ENCODE data around the gene TOR1AIP2.

DNA sequence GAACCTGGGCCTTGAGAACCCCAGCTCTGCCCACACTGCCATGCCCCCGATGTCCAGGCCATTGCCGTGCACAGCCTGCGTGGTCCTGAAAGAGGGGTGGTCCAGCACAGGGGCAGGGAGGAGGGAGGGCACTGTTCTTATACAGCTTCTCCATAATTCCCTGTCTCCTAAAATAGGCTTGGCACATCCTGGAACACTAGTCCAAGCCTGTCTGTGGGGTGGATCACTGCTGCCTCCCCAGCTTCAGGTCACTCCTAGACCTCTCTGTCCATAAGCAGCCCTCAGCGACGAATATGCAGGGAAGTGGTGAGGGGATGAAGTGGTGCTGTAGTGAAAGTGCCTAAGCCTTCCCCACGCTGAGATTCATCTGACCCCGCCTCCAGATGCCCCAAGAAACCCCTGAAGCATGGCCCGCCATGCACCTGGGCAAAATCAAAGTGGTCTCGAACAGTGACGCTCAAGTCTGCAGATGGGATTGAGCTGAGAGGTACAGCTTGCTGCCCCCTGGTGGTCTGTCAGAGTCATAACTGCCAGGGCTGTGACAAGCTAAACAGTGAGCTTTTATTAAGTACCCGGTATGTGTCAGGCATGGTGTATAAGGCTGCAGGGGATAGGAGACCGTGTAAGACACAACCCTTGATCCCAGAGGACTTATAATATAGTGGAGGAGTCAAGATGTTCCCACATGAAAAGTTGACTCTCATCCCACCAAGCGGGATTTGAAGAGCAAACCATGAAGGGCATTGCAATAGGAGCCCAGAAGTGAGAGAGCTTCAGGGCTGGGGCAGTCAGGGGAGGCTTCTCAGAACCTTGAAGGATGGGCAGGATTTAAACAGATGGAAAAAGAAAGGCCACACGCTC is 67.9 kb downstream of the TOR1AIP2 start:
- TF ChIP-seq POLR2AphosphoS5 (IDR thresholded peaks at IDR 0.05; ENCODE audit: borderline replicate concordance, low read depth, low read length) (no peak), EZH2 (IDR thresholded peaks at IDR 0.05) (no peak), FOXP2 (optimal IDR thresholded peaks at IDR 0.05; ENCODE audit: control extremely low read depth, extremely low read length, insufficient read depth) (no peak)
